Keratinocyte (primary cell): ENCODE data around the gene CTIF.

Experiments
- CTCF ChIP-seq, 3 experiments: IDR thresholded peaks in 1 of 3; conservative IDR thresholded peaks in 1 of 3; optimal IDR thresholded peaks in 1 of 3; 2 replicates in 2 of 3; 3 replicates in 1 of 3; pipeline versions ENCODE3 to v1.5.1; 2011; ENCODE audit warnings: low read length in 3 of 3, mild to moderate bottlenecking in 3 of 3, moderate library complexity in 2 of 3, control low read depth in 1 of 3, inconsistent platforms in 1 of 3; ENCODE audit not compliant: insufficient read depth in 2 of 3; ENCODE audit errors: extremely low read depth in 1 of 3
- EZH2 ChIP-seq: IDR thresholded peaks from one replicate; pipeline ENCODE4 v1.6.1; 2012; ENCODE audit warnings: inconsistent platforms, mild to moderate bottlenecking, low read length, moderate library complexity

- no peak for TF ChIP-seq CTCF (optimal IDR thresholded peaks at IDR 0.05 in 1 of 3, IDR thresholded peaks at IDR 0.05 in 1 of 3, conservative IDR thresholded peaks at IDR 0.05 in 1 of 3; ENCODE audit: extremely low read depth in 1 of 3, insufficient read depth in 2 of 3, low read length in 3 of 3)
- no peak for TF ChIP-seq EZH2
Observed at GRCh38 chr18:48819276-48819675, 280.4 kb downstream of the CTIF start.
